HG03520 (cell line): ENCODE measurements around the gene C2orf74.
A peak's percentile ranks its signal among the peaks of the same experiment; 100 is the strongest.
"Not testable (repeated sequence)": the region's sequence is repeated elsewhere in the genome, so short reads cannot be mapped to it uniquely, and the experiment has no call there.

Experiments used
- ATAC-seq: cut with Tn5 transposase; IDR thresholded peaks from one replicate; pipeline ENCODE4 v1.9.1; 2021; ENCODE audit warnings: mild to moderate bottlenecking, moderate library complexity; ENCODE audit not compliant: unreplicated experiment

Gene C2orf74

DNA sequence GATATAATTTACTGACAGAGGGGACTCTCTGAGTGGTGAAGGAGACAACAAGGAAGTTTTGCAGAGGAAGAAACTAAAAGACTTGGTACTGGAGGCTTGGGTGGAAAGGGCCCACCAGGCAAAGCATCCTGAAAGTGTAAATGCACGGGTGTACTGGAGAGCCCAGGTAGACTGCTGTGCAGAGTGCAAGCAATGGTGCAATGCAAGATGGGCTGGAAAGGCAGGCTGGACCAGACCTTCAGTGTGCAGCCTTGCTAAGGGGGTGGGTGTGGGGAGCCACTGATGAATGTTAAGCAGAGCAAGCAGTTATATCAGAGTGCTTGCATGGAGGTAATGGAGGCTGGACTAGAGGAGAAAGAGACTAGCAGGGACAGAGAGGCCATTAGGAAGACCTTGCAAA lies 10.7 kb downstream of the C2orf74 start:
- ATAC-seq: no peak

DNA sequence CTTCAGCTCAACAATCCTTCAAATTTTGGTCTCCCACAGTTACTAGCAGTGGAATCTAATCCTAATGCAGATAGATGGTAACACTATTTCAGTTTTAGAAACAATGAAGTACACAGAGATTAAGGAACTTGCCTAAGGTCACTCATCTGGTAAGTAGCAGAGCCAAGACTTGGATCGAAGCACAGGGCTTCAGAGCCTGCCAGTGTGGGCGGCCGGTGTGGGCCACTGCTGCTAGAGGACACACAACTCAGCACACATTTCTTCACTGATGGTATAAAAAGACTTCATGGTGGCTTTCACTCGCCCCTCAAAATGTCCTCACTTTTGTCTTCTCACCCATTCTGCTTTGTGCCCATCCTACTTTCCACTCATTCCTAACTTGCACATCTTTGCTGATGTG lies 11.1 kb downstream of the C2orf74 start:
- ATAC-seq: no peak

DNA sequence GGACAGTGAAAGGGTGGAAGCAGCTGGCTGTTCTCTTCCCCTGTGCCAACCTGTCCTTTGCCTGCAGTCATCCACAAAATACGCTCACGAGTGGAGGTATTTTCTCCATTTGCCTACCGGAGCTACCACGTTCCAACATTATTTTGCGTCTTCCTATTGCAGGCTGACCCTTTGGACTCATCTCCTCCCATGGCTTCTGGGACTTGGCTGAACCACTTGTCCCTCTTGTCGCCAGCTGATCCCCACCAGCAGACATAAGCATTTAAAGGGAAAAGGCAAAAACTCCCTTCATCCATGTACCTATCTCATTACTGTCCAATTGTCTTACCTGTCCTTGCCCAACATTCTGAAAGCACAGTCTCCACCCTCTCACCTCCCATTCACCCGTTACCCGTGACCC lies 13.0 kb downstream of the C2orf74 start:
- ATAC-seq: no peak

DNA sequence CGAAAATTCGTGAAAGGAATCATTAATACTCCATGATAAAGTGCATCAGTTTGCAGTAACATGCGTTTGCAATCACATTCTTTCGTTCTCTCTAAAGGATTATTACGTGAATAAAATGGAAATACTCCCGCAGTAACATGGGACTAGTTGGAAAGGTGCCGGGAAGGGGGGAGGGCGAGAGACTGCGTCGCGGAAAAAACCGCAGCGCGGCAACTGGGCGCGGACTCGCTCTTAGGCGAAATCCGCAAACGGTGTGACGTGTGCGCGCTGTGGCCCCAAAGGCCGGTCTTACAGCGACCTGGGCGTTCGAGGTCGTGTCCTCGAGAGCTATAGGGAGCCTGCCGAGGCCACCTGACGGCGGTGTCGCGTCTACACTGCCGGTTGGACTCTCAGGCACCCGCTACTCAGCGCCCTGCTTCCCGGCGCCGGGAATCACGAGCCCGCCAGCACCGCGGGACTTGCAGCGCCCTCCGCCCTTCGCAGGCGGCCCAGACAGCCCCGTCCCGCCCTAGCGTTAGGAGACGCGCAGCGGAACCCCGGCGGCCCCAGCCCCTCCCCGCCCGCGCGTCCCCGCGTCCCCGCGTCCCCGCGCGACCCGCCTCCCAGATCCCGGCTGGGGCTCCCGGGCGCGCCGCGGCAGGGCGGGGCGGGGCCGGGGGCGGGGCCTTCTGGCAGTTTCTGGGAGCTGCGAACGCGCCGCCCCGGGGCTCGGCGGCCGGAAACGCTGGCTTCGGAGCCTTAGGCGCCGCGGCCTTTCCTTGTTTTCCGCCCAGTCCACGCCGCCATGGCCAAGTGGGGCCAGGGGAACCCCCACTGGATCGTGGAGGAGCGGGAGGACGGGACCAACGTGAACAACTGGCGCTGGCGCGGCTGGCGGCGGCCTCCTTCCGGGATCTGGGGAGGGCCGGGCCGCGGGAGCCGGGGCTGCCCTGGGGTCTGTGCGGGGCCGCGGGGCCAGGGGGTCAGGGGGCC lies 15.1 kb downstream of the C2orf74 start:
- peak; percentile 70 for ATAC-seq

DNA sequence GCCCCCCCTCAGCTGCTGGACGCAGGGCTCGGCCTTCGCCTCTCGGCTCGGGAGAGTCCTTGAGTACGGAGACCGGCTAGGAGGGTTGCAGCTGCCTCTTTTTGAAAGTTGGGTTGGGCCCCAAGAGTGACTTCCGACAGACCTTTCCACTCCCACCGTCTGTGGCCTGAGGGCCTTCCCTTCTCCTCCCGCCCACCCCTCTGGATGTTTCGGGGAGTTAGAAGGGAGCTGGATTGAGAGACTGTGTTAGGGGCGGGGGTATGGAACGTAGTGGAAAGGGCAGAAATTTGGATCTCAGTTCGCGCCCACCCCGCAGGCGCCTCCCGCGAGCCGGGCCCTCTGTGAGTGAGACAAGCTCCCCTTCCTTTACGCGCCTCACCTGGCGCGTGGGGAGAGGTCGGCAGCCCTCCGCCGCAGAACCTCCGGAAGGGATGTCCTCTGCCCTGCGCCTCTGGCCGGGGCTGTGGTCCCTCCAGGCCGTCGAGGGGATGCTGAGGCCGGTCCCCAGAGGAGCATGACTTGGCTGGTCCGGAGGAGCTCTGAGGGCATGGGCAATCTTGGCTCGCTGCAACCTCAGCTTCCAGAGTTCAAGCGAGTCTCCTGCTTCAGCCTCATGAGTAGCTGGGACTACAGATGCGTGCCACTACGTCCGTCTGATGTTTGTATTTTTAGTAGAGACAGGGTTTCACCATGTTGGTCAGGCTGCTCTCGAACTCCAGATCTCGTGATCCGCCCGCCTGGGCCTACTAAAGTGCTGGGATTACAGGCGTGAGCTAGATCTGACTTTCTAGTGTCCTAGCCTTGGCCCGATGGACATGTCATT lies 15.9 kb downstream of the C2orf74 start:
- ATAC-seq: peak; percentile 11

DNA sequence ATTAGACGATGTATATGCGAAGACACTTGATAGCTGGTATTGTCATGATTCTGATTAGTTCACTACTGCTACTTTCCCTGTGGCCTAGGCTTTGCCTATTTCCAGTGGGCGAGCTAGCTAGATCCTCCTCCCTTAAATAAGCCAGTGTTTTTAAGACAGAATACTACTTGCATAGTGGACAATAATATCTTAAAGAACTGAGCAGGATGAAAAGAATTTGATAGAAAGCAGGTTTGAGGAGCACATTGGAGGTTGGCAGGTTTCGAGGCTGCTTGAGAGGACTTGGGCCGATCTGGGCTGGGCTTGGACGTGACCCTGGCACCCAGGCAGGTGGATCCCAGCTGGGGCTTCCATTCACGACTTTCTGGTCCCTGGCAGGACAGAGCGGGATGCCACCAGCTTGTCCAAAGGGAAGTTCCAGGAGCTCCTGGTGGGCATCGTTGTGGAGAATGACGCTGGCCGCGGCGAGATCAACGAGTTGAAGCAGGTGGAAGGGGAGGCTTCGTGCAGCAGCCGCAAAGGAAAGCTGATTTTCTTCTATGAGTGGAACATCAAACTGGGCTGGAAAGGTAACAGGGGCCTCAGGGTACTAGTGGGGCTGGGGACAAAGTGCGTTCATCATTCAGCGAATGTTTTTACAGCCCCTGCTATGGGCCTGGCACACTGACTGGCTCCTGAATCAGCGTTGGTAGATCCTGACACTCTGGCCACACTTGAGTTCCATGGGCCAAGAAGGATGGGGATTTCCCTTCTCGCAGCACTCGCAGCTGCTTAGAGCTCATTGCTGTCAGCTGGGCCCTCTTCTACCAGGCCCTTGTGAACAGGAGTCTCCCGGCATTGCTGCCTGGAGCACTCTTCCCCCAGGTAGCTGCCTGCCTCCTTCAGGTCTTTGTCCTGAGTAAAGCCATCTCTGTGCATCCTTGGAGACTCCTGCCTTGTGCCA lies 16.9 kb downstream of the C2orf74 start:
- no peak for ATAC-seq

DNA sequence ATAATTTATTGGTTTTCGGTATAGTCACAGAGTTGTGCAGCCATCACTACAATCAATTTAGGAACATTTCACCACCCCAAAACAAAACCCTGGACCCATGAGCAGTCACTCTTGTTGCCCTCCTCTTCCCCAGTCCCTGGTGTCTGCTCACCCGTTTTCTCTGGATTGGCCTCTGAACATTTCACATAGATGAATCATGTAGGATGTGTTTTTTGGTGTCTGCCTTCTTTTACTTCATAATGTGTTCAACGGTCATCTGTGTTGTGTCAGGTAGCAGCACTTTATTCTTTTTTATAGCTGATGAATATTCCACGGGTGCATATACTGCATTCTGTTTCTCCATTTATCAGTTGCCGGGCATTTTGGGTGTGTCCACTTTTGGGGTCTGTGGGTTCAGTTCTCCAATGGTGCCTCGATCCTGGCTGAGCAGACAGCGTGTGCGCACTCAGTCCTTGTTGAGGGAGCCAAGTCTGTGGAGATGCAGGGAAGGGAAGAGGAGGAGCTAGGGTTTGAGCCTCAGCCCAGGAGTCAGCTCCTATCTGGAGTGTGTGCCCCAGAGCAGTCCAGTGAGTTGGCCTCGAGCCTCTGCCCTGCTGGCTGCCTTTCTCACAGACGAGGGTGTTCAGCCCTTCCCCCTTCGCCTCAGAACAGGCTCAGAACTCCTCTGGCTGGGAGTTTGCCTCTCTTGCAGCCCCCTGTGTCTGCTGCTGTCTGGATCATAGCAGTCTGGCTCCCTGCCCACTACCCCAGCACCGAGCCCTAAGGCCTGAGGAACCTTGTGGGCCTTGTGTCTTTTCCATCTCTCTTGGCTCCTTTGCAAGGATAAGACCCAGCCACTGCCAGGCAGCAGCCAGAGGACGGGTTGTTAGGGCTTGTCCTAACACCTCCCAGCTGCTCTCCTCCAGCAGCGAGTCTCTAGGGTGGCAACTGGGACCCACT lies 18.0 kb downstream of the C2orf74 start:
- ATAC-seq: no peak

DNA sequence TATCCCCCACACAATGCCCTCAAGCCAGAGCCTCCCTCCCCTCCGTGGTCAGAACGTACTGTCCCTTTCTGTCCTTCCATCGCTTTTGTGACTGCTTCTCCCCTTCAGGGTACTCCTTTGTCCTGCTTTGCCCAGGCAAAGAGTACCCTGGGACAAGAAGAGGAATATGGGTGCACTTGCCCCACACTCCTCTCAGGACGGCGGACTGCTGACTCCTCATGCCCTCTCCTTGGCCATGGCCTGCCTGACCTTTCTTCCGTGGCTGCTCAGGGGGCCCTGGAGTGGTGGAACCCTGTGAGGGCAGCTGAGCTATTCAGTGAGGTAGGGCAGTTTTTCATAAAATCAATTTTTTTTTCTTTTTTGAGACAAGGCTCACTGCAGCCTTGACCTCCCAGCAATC lies 18.7 kb downstream of the C2orf74 start:
- ATAC-seq: no peak

DNA sequence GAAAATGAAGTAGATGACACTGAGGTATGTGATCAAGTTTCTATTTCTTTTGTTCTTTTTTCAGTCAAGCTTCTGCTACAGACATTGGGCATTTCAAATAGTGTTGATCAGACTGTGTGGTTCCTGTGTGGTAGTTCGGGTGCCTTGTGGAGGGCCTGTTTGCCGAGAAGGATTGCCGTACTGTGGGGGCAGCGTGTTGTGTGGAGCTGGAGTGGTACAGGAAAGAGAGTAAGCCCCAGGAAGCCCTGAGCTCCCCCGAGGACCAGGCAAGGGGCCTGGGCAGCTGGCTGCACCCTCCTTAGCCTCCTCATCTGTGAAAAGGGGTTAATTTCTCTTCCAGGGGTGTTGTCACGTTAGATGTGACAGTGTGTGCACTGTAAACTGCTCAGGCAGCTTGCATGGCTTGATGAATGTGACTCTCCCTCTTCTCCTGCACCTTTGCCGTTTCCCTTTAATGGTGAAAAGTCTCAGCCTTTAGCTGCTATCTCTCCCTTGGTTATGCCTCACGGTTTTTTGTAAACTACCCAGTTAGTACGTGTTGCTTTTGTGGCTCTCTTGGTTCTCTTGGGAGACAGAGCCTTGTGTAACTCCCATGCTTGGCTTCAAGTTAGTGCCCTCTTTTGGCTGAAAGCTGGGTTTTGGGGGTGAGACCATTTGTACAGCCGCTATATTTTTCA lies 19.5 kb downstream of the C2orf74 start:
- ATAC-seq: no peak

DNA sequence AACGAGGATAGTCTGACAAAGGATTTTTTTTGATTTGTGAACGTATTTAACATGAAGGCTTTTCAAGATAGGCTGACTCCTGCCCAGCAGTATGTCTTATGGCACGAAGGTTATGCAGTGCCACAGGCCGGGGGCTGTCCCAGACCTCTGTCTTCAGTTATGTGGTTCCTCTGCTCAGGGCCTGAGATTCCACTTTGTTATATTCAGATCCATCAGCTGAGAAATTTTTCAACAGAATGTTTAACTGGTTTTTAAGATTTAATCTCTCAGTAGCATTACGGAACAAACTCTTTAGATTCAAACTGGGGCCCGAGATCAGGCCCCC lies 20.0 kb downstream of the C2orf74 start:
- ATAC-seq: no peak

DNA sequence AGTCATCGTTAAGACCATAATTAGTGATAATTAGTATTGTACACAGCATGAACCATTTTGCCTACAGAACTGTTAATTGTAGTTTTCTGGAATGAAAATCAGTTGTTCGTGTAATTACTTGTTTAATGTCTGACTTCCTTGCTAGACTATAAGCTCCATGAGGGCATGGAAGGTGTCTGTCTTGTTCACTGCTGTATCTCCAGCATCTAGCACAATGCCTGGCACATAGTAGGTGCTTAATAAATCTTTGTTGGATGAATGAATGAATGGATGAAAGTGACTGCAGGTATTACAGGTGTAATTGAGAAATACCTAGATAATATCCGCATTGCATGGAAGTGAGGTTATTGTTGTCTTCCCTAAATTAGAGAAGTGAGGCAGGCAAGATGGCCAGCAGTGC lies 21.8 kb downstream of the C2orf74 start:
- ATAC-seq: no peak

DNA sequence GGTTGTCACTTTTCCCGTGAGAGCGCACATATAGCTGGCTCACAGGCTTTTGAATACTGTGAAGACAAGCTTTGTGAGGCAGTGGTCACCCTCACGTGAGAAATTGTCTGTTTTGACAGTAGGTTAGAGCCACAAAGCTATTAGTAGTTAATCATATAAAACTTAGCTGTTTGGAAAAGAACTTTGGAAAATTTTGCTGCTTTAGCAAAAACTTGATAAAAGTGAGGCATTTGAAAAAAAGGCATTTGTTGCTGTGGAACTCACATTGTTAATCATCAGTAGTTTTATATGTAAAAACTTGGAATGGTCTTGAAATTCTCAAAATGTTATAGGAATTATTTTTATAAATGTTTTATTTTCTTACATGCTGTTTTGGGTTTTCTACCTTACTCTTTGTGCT lies 22.3 kb downstream of the C2orf74 start:
- no peak for ATAC-seq

DNA sequence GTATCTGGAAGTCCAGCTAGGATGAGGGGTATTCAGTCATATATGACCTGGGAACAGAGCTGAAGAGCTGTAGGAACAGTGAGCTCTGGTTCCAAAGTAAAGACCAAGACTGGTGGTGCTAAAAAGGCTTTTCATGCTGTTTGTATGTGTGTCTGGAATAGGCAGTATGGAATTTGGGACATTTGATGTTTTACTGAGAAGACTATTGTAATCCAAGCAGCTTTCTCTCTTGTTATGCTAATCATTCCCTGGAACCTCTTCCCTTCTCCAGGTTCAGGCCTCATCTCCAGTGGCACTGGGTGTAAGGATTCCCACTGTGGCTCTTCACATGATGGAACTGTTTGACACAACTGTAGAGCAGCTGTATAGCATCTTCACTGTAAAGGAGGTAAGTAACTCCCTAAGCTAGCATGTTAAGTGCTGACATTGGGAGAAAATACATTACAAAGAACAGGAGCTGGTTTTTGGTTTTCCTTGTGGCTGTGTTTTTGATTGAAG lies 23.3 kb downstream of the C2orf74 start:
- ATAC-seq: no peak

DNA sequence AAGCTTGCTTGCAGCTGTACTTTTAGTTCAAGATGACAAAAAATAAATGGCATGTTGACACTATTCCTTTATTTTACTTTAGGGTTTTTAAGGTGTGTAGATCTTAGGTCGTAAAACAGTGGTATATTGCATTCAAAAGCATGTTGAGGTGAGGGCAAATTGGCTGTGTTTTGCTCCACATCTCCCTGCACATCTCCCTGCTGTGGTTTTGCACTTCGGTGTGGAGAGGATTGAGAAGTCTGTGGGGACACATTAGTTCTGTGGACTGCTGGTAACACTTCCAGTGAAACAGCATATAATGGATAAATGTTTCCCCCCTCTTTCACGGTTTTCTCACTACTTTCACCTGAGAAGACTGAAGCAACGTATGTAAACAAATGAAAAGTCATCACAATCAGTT lies 25.1 kb downstream of the C2orf74 start:
- no peak for ATAC-seq

DNA sequence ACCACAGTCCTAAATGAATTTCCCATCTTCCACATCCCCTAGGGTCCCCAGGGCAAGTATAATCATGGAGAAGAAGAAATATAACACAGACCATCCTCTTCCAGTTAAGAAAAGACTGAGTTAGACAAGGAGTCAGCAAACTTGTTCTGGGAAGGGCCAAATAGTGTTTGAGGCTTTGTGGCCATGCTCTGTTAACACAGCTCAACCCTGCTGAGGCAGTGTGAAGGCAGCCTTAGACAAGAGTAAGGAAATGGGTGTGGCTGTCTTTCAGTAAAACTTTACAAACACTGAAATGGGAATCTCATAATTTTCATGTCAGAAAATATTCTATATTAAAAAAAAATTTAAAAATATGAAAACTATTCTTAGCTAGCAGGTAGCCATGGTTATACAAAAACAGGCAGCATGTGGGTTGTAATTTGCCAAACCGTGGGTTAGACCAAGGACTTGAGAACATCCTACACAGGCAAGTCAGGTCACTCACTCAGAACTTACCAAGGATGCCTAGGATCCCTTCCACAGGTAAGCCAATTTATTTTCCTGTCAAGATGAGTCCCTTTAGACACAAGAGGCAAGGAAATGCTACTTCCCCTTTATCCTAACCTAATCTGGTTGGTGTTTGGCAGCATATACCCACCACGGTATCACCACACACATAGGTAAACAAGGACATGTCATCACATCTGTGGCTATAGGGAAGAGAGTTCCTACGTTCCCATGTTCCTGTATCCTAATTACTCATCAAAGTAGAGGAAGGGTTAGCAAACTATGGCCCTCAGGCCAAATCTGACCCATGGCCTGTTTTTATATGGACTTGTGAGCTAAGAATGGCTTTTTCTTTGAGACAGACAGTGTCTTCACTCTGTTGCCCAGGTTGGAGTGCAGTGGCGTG lies 31.9 kb downstream of the C2orf74 start:
- ATAC-seq: no peak

DNA sequence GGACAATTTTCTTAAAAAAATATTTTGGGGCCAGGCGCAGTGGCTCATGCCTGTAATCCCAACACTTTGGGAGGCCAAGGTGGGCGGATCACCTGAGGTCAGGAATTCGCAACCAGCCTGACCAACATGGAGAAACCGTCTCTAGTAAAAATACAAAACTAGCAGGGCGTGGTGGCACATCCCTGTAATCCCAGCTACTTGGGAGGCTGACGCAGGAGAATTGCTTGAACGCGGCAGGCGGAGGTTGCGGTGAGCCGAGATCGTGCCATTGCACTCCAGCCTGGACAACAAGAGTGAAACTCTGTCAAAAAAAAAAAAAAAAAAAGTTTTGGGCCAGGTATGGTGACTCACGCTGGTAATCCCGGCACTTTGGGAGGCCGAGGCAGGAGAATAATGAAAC lies 32.7 kb downstream of the C2orf74 start:
- ATAC-seq: not testable (repeated sequence)

DNA sequence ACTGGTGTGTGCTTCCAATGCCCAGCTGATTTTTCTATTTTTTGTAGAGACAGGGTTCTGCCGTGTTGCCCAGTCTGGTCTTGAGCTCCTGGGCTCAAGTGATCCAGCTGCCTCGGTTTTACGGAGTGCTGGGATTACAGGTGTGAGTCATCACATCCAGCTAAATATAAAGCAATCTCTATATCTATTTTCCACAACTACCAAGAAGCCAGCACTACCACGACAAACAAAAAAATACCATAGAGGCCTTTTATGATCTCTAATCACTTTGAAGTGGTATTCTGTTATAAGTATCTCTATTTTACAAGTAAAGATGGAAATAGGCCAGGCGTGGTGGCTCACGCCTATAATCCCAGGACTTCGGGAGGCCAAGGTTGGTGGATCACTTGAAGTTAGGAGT lies 34.7 kb downstream of the C2orf74 start:
- ATAC-seq: no peak

DNA sequence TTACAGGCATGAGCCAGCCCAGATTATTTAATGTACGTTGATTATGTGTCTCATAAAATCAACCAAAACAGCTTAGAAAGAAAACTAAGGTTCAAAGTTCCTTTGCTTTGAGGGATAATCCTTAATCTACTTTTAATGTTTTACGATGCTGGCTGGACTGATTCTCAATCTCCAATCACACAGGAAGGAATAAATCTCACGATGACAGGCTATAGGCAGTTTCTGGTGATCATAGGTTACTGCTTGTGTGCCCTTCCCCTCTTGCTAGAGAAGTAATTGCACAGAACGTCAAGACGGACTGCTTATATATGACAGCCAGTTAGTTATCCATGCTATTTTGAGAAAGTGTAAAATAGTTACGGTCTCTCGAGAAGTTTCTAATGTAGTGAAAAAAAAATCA lies 43.1 kb downstream of the C2orf74 start:
- ATAC-seq: no peak
